Neural progenitor cell (in vitro differentiated cells): ENCODE data around the gene LRRC25. TPM values are rescaled to one million over a fixed set of nuclear protein-coding genes. Genes with fewer than 3 reads are reported as not detected.
A peak's percentile ranks its signal among the peaks of the same experiment; 100 is the strongest.
"Not testable (repeated sequence)": the region's sequence is repeated elsewhere in the genome, so short reads cannot be mapped to it uniquely, and the experiment has no call there.

Source experiments
- DNase-seq: peaks from one replicate; pipeline ENCODE4 v3.0.0-alpha.2; 2016; ENCODE audit warnings: low spot score
- H2AFZ ChIP-seq: fragments of 200-600 bp; sonication (generic); replicated peaks from 2 replicates; pipeline ENCODE4 v1.6.1; 2016; ENCODE audit warnings: antibody characterized with exemption
- H3F3A ChIP-seq: fragments of 200-600 bp; sonication (generic); 2 replicates; pipeline ENCODE4 v1.6.1; 2016; ENCODE audit warnings: antibody characterized with exemption, low read depth
- H3K27ac ChIP-seq: fragments of 200-600 bp; sonication (generic); 2 replicates; pipeline ENCODE4 v1.5.1; 2016; ENCODE audit warnings: mild to moderate bottlenecking
- H3K27me3 ChIP-seq: fragments of 200-600 bp; sonication (generic); 2 replicates; pipeline ENCODE4 v1.6.1; 2016; ENCODE audit warnings: mild to moderate bottlenecking, moderate library complexity
- H3K36me3 ChIP-seq: fragments of 200-600 bp; sonication (generic); 2 replicates; pipeline ENCODE4 v1.5.1; 2016
- H3K4me1 ChIP-seq: fragments of 200-600 bp; sonication (generic); 2 replicates; pipeline ENCODE4 v1.6.1; 2016; ENCODE audit warnings: mixed run types
- H3K4me2 ChIP-seq: fragments of 200-600 bp; sonication (generic); 2 replicates; pipeline ENCODE4 v1.6.1; 2016
- H3K4me3 ChIP-seq: fragments of 200-600 bp; sonication (generic); 2 replicates; pipeline ENCODE4 v1.5.1; 2016
- H3K79me2 ChIP-seq: fragments of 200-600 bp; sonication (generic); 2 replicates; pipeline ENCODE4 v1.6.1; 2016; ENCODE audit warnings: low read depth
- H3K9ac ChIP-seq: fragments of 200-600 bp; sonication (generic); 2 replicates; pipeline ENCODE4 v1.6.1; 2016
- H3K9me3 ChIP-seq: fragments of 200-600 bp; sonication (generic); 2 replicates; pipeline ENCODE4 v1.5.1; 2016; ENCODE audit warnings: low read depth
- H4K20me1 ChIP-seq: fragments of 200-600 bp; sonication (generic); 2 replicates; pipeline ENCODE4 v1.6.1; 2016; ENCODE audit warnings: low read depth
- H3K27ac Mint-ChIP-seq: 3 replicates; pipeline ENCODE4 v1.8.0; 2021; ENCODE audit warnings: mixed read lengths
- H3K27me3 Mint-ChIP-seq: 2 replicates; pipeline ENCODE4 v1.8.0; 2022; ENCODE audit warnings: low read depth, mild to moderate bottlenecking, inconsistent platforms, moderate library complexity, mixed read lengths; ENCODE audit not compliant: insufficient read depth
- H3K36me3 Mint-ChIP-seq: 3 replicates; pipeline ENCODE4 v1.8.0; 2021; ENCODE audit warnings: mixed read lengths
- H3K4me1 Mint-ChIP-seq: 3 replicates; pipeline ENCODE4 v1.8.0; 2021; ENCODE audit warnings: mixed read lengths
- H3K4me3 Mint-ChIP-seq: 3 replicates; pipeline ENCODE4 v1.8.0; 2021; ENCODE audit warnings: mild to moderate bottlenecking, moderate library complexity, mixed read lengths
- H3K9me3 Mint-ChIP-seq: 3 replicates; pipeline ENCODE4 v1.8.0; 2020; ENCODE audit warnings: mixed read lengths
- EZH2 ChIP-seq: fragments of 200-600 bp; sonication (generic); IDR thresholded peaks from 2 replicates; pipeline ENCODE4 v1.6.1; 2017; ENCODE audit warnings: antibody characterized with exemption, mild to moderate bottlenecking, moderate library complexity
- EZH2phosphoT487 ChIP-seq: fragments of 200-600 bp; sonication (generic); IDR thresholded peaks from 2 replicates; pipeline ENCODE4 v1.6.1; 2017; ENCODE audit warnings: antibody characterized with exemption
- total RNA-seq: library from RNA; depleted of rRNA; stranded (reverse); fragments of >200 nt; gene quantifications from 2 replicates; pipeline ENCODE4 v1.2.3, GENCODE V29; 2015; ENCODE audit warnings: low replicate concordance
- TF ChIP-seq, protein P1 (sequence below): fragments of 200-600 bp; sonication (generic); IDR thresholded peaks from 2 replicates; pipeline ENCODE4 v1.5.1; 2017; ENCODE audit warnings: antibody characterized with exemption, mild to moderate bottlenecking

Gene LRRC25
- total RNA-seq, 1 donor from 2014 or later = not detected

DNA sequence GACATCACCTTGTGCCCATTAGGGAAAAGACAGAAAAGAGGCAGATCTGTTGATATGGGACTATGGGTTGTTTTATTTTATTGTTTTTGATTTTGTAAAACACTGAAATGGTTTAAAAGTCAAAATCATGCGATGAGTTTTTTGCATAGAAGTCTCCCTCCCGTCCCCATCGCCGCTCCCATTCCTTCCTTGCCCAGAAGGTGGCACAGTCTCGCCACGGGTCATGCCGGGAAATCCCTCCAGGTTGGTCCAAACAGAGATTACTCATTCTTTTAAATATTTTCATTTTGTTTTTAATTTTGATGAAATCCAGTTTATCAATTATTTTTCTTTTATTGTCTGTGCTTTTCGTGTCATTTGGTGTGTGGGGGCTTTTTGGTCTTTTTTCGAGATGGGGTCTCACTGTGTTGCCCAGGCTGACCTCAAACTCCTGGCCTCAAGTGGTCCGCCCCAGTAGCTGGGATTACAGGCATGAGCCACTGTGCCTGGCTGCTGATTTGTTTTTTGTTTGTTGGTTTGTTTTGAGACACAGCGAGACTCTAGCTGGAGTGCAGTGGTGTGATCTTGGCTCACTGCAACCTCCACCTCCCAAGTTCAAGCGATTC is 47.8 kb downstream of the LRRC25 start:
- no peaks in the 10 kb centered on the region for H3K9me3 ChIP-seq
- H3K27ac ChIP-seq = no peak overlapping the region
- no peaks in the 10 kb centered on the region for H3K36me3 ChIP-seq
- Mint-ChIP-seq H3K4me1 (peaks cover 28% of the 10 kb centered on the region), H3K27me3 (peaks cover 4% of the 10 kb centered on the region), H3K27ac (peak overlapping the region; percentile 34), H3K9me3 (no peaks in the 10 kb centered on the region), H3K4me3 (no peak overlapping the region), H3K36me3 (no peaks in the 10 kb centered on the region)
- H3K4me1 ChIP-seq = peaks cover 10% of the 10 kb centered on the region
- peaks cover 20% of the 10 kb centered on the region for H3F3A ChIP-seq
- peaks cover 5% of the 10 kb centered on the region for H4K20me1 ChIP-seq
- H2AFZ ChIP-seq = no peak overlapping the region
- H3K4me2 ChIP-seq = no peak overlapping the region
- no peak overlapping the region for H3K9ac ChIP-seq
- no peaks in the 10 kb centered on the region for H3K79me2 ChIP-seq
- H3K27me3 ChIP-seq = no peaks in the 10 kb centered on the region
- DNase-seq = peak; percentile 49
- TF ChIP-seq, protein P1, sequence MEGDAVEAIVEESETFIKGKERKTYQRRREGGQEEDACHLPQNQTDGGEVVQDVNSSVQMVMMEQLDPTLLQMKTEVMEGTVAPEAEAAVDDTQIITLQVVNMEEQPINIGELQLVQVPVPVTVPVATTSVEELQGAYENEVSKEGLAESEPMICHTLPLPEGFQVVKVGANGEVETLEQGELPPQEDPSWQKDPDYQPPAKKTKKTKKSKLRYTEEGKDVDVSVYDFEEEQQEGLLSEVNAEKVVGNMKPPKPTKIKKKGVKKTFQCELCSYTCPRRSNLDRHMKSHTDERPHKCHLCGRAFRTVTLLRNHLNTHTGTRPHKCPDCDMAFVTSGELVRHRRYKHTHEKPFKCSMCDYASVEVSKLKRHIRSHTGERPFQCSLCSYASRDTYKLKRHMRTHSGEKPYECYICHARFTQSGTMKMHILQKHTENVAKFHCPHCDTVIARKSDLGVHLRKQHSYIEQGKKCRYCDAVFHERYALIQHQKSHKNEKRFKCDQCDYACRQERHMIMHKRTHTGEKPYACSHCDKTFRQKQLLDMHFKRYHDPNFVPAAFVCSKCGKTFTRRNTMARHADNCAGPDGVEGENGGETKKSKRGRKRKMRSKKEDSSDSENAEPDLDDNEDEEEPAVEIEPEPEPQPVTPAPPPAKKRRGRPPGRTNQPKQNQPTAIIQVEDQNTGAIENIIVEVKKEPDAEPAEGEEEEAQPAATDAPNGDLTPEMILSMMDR = peak; percentile 71
- TF ChIP-seq EZH2phosphoT487 = no peak
- TF ChIP-seq EZH2 = no peak
- H3K4me3 ChIP-seq = no peak overlapping the region

DNA sequence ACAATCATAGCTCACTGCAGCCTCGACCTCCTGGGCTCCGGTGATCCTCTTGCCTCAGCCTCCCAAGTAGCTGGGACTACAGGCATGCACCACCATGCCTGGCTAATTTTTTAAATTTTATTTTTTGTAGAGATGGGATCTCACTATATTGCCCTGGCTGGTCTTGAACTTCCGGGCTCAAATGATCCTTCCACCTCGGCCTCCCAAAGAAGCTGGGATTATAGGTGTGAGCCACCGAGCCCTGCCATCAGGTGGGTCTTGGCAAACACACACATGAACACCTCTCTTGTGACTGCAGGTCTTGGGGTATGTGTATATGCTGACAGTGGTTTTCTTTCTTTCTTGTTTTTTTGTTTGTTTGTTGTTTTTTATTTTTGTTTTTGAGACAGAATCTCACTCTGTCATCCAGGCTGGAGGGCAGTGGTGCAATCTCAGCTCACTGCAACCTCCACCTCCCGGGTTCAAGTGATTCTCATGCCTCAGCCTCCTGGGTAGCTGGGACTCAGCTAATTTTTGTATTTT is 48.5 kb downstream of the LRRC25 start:
- H3K4me3 Mint-ChIP-seq, H3K4me2 ChIP-seq, H3K36me3 Mint-ChIP-seq, H3K9me3 ChIP-seq, H3K27ac ChIP-seq, H3K4me3 ChIP-seq, H3K9ac ChIP-seq, H3K79me2 ChIP-seq, DNase-seq, H2AFZ ChIP-seq, H3K27me3 ChIP-seq, H3K27ac Mint-ChIP-seq, H3K27me3 Mint-ChIP-seq, H3K9me3 Mint-ChIP-seq, H3K36me3 ChIP-seq: not testable (repeated sequence)
- peaks cover 13% of the 10 kb centered on the region for H4K20me1 ChIP-seq
- H3F3A ChIP-seq = peaks cover 28% of the 10 kb centered on the region
- peaks cover 35% of the 10 kb centered on the region for H3K4me1 Mint-ChIP-seq
- H3K4me1 ChIP-seq = peaks cover 18% of the 10 kb centered on the region

DNA sequence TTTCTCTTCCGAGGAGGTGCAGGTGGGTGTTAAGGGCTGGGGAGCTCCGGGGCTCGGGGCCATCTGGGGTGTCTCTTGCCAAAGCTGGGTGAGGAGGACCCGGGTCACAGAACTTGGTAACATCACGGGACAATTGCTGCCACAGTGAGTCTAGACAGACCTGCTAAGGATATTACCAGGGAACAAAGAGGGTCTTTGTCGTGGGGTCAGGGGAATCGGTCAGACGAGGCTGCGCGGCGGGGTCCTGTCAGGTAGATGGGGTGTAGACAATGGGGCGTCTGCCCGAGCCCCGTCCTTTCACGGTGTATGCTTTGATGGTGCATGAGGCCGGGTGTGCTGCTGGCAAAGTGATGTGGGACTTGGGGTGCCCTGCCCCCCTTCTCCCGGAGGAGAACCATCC is 49.3 kb downstream of the LRRC25 start:
- Histone ChIP-seq H4K20me1 (peaks cover 13% of the 10 kb centered on the region), H3K27ac (no peak overlapping the region), H3K9ac (no peak overlapping the region), H3K79me2 (no peaks in the 10 kb centered on the region), H3K27me3 (peaks cover 8% of the 10 kb centered on the region), H3F3A (peaks cover 33% of the 10 kb centered on the region), H3K4me1 (peaks cover 19% of the 10 kb centered on the region), H3K9me3 (no peaks in the 10 kb centered on the region), H3K36me3 (no peaks in the 10 kb centered on the region), H3K4me2 (no peak overlapping the region), H3K4me3 (no peak overlapping the region), H2AFZ (no peak overlapping the region)
- peak overlapping the region; percentile 58 for H3K4me3 Mint-ChIP-seq
- peak overlapping the region; percentile 60 for H3K27ac Mint-ChIP-seq
- no peaks in the 10 kb centered on the region for H3K9me3 Mint-ChIP-seq
- H3K27me3 Mint-ChIP-seq = peaks cover 7% of the 10 kb centered on the region
- H3K36me3 Mint-ChIP-seq = no peaks in the 10 kb centered on the region
- TF ChIP-seq EZH2phosphoT487 = no peak
- TF ChIP-seq, protein P1 = no peak
- TF ChIP-seq EZH2 = no peak
- DNase-seq = no peak
- peaks cover 39% of the 10 kb centered on the region for H3K4me1 Mint-ChIP-seq

DNA sequence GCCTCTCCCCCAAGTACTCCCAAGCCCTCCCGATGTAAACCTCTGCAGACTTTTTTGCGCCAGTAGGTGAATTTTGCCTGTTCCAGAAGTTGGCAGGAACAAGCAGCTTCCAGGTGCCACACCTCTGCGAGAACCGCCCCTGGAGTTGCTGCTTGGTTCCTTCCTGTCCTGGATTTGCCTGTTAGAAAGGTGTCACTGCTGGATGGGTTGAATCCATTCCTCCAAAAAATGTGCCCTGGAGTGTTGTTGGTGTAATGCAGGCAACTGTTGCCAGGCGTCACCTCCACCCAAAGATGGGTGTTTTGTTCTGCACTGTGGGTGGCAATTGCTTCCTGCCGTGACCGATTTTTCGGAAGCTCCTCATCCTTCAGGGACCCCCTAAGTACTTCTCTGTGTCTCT is 51.3 kb downstream of the LRRC25 start:
- Histone ChIP-seq H3K9me3 (no peaks in the 10 kb centered on the region), H3K4me1 (peaks cover 24% of the 10 kb centered on the region), H3K4me3 (no peak overlapping the region), H3K27ac (no peak overlapping the region), H3K36me3 (no peaks in the 10 kb centered on the region), H3K79me2 (no peaks in the 10 kb centered on the region), H3F3A (peaks cover 47% of the 10 kb centered on the region), H4K20me1 (peaks cover 18% of the 10 kb centered on the region), H3K27me3 (peaks cover 15% of the 10 kb centered on the region), H2AFZ (no peak overlapping the region), H3K9ac (no peak overlapping the region), H3K4me2 (peak overlapping the region; percentile 27)
- Mint-ChIP-seq H3K4me1 (peaks cover 46% of the 10 kb centered on the region), H3K27ac (peak overlapping the region; percentile 68), H3K4me3 (peak overlapping the region; percentile 0), H3K27me3 (peaks cover 12% of the 10 kb centered on the region), H3K36me3 (no peaks in the 10 kb centered on the region), H3K9me3 (no peaks in the 10 kb centered on the region)
- no peak for DNase-seq
- TF ChIP-seq, protein P1 = no peak
- TF ChIP-seq EZH2phosphoT487 (no peak), EZH2 (no peak)
